VCaP (cell line): ENCODE results near the gene KIT.

Source experiments
- H3K27ac ChIP-seq: fragments of 450-650 bp; 2 replicates; pipeline ENCODE4 v1.5.1; 2017
- TF ChIP-seq, protein P1 (sequence below): fragments of 450-650 bp; conservative IDR thresholded peaks from 2 replicates; pipeline ENCODE4 v1.5.1; 2017; ENCODE audit warnings: mild to moderate bottlenecking, moderate library complexity

KIT gene

DNA sequence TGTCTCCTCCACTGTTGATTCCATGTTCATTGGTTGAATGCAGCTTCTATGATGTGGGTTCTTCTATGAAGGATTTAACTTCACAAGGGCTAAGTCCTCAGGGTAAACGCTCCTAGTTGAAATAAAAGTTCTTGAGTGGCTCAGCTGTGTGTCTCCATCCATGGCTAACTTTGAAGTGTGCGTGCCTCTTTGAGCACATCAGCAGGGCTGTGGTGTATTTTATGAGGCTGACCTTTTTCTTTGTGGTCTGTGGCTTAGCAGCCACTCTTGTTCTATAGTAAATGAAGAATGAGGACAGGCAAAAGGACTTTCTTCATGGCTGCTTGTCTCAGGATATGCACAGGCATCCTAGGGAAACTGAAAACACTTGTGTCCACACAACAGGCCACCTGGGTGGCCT, 88.5 kb downstream of the KIT start:
- TF ChIP-seq, protein P1, sequence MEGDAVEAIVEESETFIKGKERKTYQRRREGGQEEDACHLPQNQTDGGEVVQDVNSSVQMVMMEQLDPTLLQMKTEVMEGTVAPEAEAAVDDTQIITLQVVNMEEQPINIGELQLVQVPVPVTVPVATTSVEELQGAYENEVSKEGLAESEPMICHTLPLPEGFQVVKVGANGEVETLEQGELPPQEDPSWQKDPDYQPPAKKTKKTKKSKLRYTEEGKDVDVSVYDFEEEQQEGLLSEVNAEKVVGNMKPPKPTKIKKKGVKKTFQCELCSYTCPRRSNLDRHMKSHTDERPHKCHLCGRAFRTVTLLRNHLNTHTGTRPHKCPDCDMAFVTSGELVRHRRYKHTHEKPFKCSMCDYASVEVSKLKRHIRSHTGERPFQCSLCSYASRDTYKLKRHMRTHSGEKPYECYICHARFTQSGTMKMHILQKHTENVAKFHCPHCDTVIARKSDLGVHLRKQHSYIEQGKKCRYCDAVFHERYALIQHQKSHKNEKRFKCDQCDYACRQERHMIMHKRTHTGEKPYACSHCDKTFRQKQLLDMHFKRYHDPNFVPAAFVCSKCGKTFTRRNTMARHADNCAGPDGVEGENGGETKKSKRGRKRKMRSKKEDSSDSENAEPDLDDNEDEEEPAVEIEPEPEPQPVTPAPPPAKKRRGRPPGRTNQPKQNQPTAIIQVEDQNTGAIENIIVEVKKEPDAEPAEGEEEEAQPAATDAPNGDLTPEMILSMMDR = no peak
- H3K27ac ChIP-seq = no peak overlapping the region

DNA sequence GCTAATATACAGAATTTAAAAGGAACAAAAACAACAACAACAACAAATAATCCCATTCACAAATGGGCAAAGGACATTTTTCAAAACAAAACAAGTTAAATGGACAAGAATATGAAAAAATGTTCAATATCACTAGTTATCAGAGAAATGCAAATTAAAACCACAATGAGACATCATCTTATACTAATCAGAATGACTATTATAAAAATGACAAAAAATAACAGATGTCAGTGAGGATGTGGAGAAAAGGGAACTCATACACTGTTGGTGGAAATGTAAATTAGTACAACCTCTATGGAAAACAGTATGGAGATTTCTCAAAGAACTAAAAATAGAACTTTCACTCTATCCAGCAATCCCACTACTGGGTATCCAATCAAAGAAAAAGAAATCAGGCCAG, 92.6 kb downstream of the KIT start:
- TF ChIP-seq, protein P1 = no peak
- H3K27ac ChIP-seq = no peak overlapping the region

DNA sequence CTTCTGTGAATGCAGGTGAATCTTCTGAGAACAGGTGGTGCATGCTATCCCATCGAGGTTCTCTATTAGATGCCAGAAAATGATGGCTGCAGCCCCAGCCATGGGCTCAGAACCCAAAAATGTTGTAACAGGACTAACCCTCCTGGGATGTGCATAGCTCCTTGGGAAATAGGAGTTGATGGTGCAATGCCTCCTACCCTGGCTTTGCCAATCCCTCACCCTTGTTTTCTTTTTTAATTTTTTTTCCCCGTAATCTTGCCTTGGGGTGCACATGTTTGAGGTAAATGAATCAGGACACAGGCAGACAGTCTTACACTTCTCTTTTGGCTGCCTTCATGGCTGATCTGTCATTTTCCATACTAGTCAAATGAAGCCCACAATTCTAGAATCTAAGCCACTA, 96.6 kb downstream of the KIT start:
- H3K27ac ChIP-seq = no peak overlapping the region
- TF ChIP-seq, protein P1 = no peak

DNA sequence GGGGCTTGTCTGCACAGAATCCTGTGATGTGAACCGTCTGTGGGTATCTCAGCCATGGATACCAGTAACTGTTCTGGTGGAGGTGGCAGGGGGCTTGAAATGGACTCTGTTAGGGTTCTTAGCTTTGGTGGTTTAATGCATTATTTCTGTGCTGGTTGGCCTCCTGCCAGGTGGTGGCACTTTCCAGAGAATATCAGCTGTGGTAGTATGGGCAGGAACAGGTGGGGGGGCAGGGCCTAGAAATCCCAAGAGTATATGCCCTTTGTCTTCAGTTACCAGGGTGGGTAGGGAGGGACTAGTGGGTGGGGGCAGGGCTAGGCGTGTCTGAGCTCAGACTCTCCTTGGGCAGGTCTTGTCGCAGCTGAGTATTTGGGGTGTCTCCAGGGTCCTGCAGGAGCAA, 106.7 kb downstream of the KIT start:
- no peak overlapping the region for H3K27ac ChIP-seq
- TF ChIP-seq, protein P1 = no peak

DNA sequence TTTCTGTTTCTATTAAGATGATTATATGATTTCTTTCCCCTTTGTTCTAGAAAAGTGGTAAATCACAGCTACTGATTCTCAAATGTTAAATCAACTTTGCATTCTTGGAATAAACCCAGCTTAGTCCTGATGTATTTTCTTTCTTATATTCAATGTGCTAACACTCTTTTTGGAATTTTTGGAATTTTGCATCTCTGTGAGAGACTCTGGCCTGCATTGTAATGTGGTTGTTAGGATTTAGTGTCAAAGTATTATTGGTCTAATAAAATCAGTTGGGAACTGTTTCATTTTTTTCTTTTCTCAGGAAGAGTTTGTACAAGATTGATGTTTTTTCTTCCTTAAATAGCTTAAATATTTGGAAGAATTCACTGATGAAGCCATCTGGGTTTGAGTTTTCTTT, 109.6 kb downstream of the KIT start:
- TF ChIP-seq, protein P1 = no peak
- H3K27ac ChIP-seq = no peak overlapping the region

DNA sequence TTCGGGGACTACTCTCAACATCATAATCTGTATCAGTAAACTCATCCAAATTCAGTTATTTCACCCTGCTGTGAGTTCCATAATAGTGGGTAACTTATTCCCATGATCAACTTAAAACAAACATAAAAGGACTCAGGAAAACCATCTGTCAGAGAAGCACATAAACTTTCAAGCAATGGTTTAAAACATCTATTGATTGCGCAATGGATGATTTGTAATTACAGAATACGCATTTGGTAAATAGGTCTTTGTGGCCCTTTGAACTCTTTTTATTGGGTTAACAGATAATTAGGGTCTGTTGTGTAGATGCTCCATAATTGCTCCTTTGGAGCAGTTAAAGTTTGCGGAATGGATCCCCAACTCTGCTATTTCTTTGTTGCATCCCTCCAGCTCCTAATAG, 115.3 kb downstream of the KIT start:
- H3K27ac ChIP-seq = peak overlapping the region; percentile 32
- TF ChIP-seq, protein P1 = no peak

DNA sequence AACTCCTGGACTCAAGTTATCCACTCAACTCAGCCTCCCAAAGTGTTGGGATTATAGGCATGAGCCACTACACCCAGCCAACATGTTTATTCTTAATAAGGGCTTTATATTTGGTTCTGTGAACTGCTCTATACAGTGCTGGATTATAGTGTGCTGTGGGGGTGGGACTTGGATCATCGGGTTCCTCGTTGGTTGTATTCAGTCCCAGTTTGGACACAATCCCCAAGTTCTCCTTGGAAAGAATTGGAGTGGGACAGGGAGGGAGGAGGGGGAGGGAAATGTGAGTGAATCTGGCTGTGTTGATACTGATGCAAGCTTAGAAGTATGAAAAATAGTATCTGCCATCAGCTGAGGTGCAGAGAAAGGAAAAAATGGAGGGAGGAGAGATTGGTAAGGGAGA, 121.3 kb downstream of the KIT start:
- TF ChIP-seq, protein P1 = no peak
- H3K27ac ChIP-seq = no peak overlapping the region
